H1 (cell line): ENCODE data around the gene CTU1. TPM values are rescaled to one million over a fixed set of nuclear protein-coding genes. Genes with fewer than 3 reads are reported as not detected.

ENCODE experiments used
- CTCF ChIA-PET: fragments of 300-600 bp; sonication (Branson Sonifier 250); formaldehyde crosslinking; loops from one replicate; lab custom pipeline; 2021; ENCODE audit not compliant: partially characterized antibody; lab: Charles Lee
- POLR2A ChIA-PET: fragments of 300-600 bp; sonication (Branson Sonifier 250); formaldehyde crosslinking; loops from one replicate; lab custom pipeline; 2021; ENCODE audit warnings: inconsistent platforms; ENCODE audit not compliant: partially characterized antibody; lab: Charles Lee
- DNase-seq, 2 experiments: peaks; one replicate each; pipeline versions ENCODE4 v3.0.0 to v3.0.0-alpha.2; 2010 to 2022; ENCODE audit warnings: low spot score in 2 of 2, low read depth in 1 of 2, mixed read lengths in 1 of 2
- FAIRE-seq: peaks from 2 replicates; lab custom pipeline; 2011; peaks lifted over from hg19 to GRCh38; lab: Jason Lieb, UNC
- H2AFZ ChIP-seq: 2 replicates; pipeline ENCODE4 v1.8.1; 2012; ENCODE audit warnings: low read length, inconsistent platforms
- H2AK5ac ChIP-seq: 2 replicates; pipeline ENCODE4 v1.6.1; 2013; ENCODE audit warnings: low read depth, low read length
- H2BK120ac ChIP-seq: replicated peaks from 2 replicates; pipeline ENCODE3; 2013; ENCODE audit warnings: low read depth, low read length, inconsistent platforms
- H2BK12ac ChIP-seq: 2 replicates; pipeline ENCODE4 v1.6.1; 2013; ENCODE audit warnings: low read depth, low read length
- H2BK15ac ChIP-seq: 2 replicates; pipeline ENCODE4 v1.6.1; 2013; ENCODE audit warnings: low read length
- H2BK20ac ChIP-seq: 2 replicates; pipeline ENCODE4 v1.6.1; 2013; ENCODE audit warnings: low read length
- H2BK5ac ChIP-seq: 2 replicates; pipeline ENCODE4 v1.6.1; 2013; ENCODE audit warnings: low read depth, low read length
- H3K14ac ChIP-seq: 2 replicates; pipeline ENCODE4 v1.6.1; 2013; ENCODE audit warnings: inconsistent platforms; ENCODE audit not compliant: insufficient read length
- H3K18ac ChIP-seq: 2 replicates; pipeline ENCODE4 v1.6.1; 2013; ENCODE audit warnings: low read length; ENCODE audit errors: extremely low read depth
- H3K23ac ChIP-seq: 2 replicates; pipeline ENCODE4 v1.6.1; 2013; ENCODE audit warnings: inconsistent platforms; ENCODE audit not compliant: insufficient read length
- H3K23me2 ChIP-seq: 2 replicates; pipeline ENCODE4 v1.6.1; 2013; ENCODE audit warnings: low read depth, low read length
- H3K27ac ChIP-seq: 2 replicates; pipeline ENCODE4 v1.6.1; 2011; ENCODE audit warnings: low read depth, low read length, inconsistent platforms
- H3K27me3 ChIP-seq, 4 experiments: replicated peaks in 1 of 4; 1 replicate in 1 of 4; 2 replicates in 3 of 4; pipeline versions ENCODE4 v1.6.1 to v1.8.1; 2011 to 2013; ENCODE audit warnings: low read length in 3 of 4, mild to moderate bottlenecking in 3 of 4, inconsistent platforms in 2 of 4, mixed read lengths in 2 of 4, moderate library complexity in 1 of 4; ENCODE audit not compliant: control insufficient read depth in 3 of 4, insufficient read depth in 3 of 4; ENCODE audit errors: extremely low read depth in 1 of 4
- H3K36me3 ChIP-seq, 4 experiments: 2 replicates each; pipeline versions ENCODE4 v1.6.1 to v1.8.1; 2011 to 2013; ENCODE audit warnings: mild to moderate bottlenecking in 4 of 4, low read length in 3 of 4, moderate library complexity in 2 of 4, control low read depth in 1 of 4, inconsistent platforms in 1 of 4; ENCODE audit not compliant: insufficient read depth in 4 of 4, control insufficient read depth in 2 of 4
- H3K4ac ChIP-seq: replicated peaks from 2 replicates; pipeline ENCODE3; 2013; ENCODE audit warnings: low read length, low read depth, mixed read lengths, inconsistent platforms; ENCODE audit not compliant: insufficient read length
- H3K4me1 ChIP-seq, 4 experiments: replicated peaks in 1 of 4; 1 replicate in 1 of 4; 2 replicates in 3 of 4; pipeline versions ENCODE4 v1.6.1 to v1.8.1; 2011 to 2013; ENCODE audit warnings: low read length in 3 of 4, inconsistent platforms in 2 of 4, mixed read lengths in 1 of 4; ENCODE audit not compliant: insufficient read depth in 4 of 4, control insufficient read depth in 3 of 4
- H3K4me2 ChIP-seq, 2 experiments: 2 replicates each; pipeline versions ENCODE4 v1.6.1 to v1.8.1; 2011 to 2013; ENCODE audit warnings: low read depth in 2 of 2, low read length in 2 of 2, control low read depth in 1 of 2, inconsistent platforms in 1 of 2, mild to moderate bottlenecking in 1 of 2; ENCODE audit not compliant: insufficient read depth in 1 of 2
- H3K4me3 ChIP-seq, 4 experiments: fragments of 200-600, 300-600 bp in 1 of 4; sonication (generic), shearing (Covaris generic), sonication (Bioruptor Twin) in 1 of 4; 2 replicates each; pipeline versions ENCODE4 v1.5.1 to v1.8.1; 2011 to 2016; ENCODE audit warnings: low read length in 4 of 4, low read depth in 3 of 4, control low read depth in 2 of 4, inconsistent platforms in 2 of 4, mild to moderate bottlenecking in 2 of 4, mixed read lengths in 1 of 4, moderate library complexity in 1 of 4; ENCODE audit not compliant: insufficient read depth in 2 of 4; ENCODE audit errors: extremely low read depth in 1 of 4
- H3K56ac ChIP-seq: replicated peaks from 2 replicates; pipeline ENCODE3; 2013; ENCODE audit warnings: low read depth, mild to moderate bottlenecking, mixed read lengths, low read length, inconsistent platforms; ENCODE audit not compliant: insufficient read length
- H3K79me1 ChIP-seq: 2 replicates; pipeline ENCODE4 v1.6.1; 2013; ENCODE audit warnings: low read depth, low read length, control low read depth
- H3K79me2 ChIP-seq, 2 experiments: 2 replicates each; pipeline versions ENCODE4 v1.6.1 to v1.8.1; 2012 to 2013; ENCODE audit warnings: low read length in 2 of 2, mild to moderate bottlenecking in 2 of 2, inconsistent platforms in 1 of 2; ENCODE audit not compliant: insufficient read depth in 2 of 2, control insufficient read depth in 1 of 2
- H3K9ac ChIP-seq, 4 experiments: replicated peaks in 1 of 4; 1 replicate in 1 of 4; 2 replicates in 3 of 4; pipeline versions ENCODE4 v1.6.1 to v1.8.1; 2011 to 2013; ENCODE audit warnings: low read depth in 3 of 4, low read length in 3 of 4, control low read depth in 2 of 4, mild to moderate bottlenecking in 2 of 4, moderate library complexity in 2 of 4, inconsistent platforms in 1 of 4; ENCODE audit errors: extremely low read depth in 1 of 4
- H3K9me3 ChIP-seq, 2 experiments: 2 replicates each; pipeline versions ENCODE4 v1.6.1 to v1.8.1; 2012 to 2013; ENCODE audit warnings: mild to moderate bottlenecking in 2 of 2, moderate library complexity in 2 of 2, control low read depth in 1 of 2, inconsistent platforms in 1 of 2, low read depth in 1 of 2, low read length in 1 of 2, mixed read lengths in 1 of 2; ENCODE audit not compliant: insufficient read depth in 2 of 2
- H4K20me1 ChIP-seq, 2 experiments: replicated peaks in 1 of 2; 2 replicates each; pipeline versions ENCODE3 to v1.8.1; 2011 to 2013; ENCODE audit warnings: inconsistent platforms in 2 of 2, low read length in 2 of 2, mild to moderate bottlenecking in 1 of 2; ENCODE audit not compliant: insufficient read depth in 2 of 2, control insufficient read depth in 1 of 2
- H4K5ac ChIP-seq: 2 replicates; pipeline ENCODE4 v1.6.1; 2013; ENCODE audit warnings: low read length, low read depth, mixed read lengths, inconsistent platforms; ENCODE audit not compliant: insufficient read length
- H4K8ac ChIP-seq: 2 replicates; pipeline ENCODE4 v1.8.0; 2013; ENCODE audit warnings: mild to moderate bottlenecking, moderate library complexity, low read length, inconsistent platforms; ENCODE audit not compliant: insufficient read depth; ENCODE audit errors: extremely low read depth
- H4K91ac ChIP-seq: replicated peaks from 2 replicates; pipeline ENCODE3; 2013; ENCODE audit warnings: low read length, mixed read lengths, inconsistent platforms; ENCODE audit not compliant: insufficient read length
- BACH1 ChIP-seq: IDR thresholded peaks from 2 replicates; pipeline ENCODE4 v1.6.1; 2012; ENCODE audit warnings: low read length, improper control_type of control experiment
- BCL11A ChIP-seq, 2 experiments: IDR thresholded peaks; one replicate each; pipeline ENCODE4 v1.6.1; 2011; ENCODE audit warnings: low read depth in 2 of 2, low read length in 2 of 2, mild to moderate bottlenecking in 2 of 2
- CBX8 ChIP-seq: fragments of 300-800, 300-1000 bp; sonication (generic); IDR thresholded peaks from 2 replicates; pipeline ENCODE4 v1.7.1; 2016; ENCODE audit warnings: low read depth, low read length, borderline replicate concordance
- CREB1 ChIP-seq: IDR thresholded peaks from 2 replicates; pipeline ENCODE4 v1.6.1; 2012; ENCODE audit warnings: inconsistent platforms
- EGR1 ChIP-seq: IDR thresholded peaks from 2 replicates; pipeline ENCODE4 v1.6.1; 2011; ENCODE audit warnings: low read depth, low read length, borderline replicate concordance
- EZH2 ChIP-seq: fragments of 200-600 bp; sonication (generic); IDR thresholded peaks from 2 replicates; pipeline ENCODE4 v1.7.1; 2012; ENCODE audit warnings: low read depth, mild to moderate bottlenecking, moderate library complexity, low read length, inconsistent platforms; ENCODE audit not compliant: severe bottlenecking
- GABPA ChIP-seq: IDR thresholded peaks from 2 replicates; pipeline ENCODE4 v1.6.1; 2011; ENCODE audit warnings: mild to moderate bottlenecking, low read length, moderate library complexity, borderline replicate concordance; ENCODE audit not compliant: insufficient read depth
- HDAC6 ChIP-seq: IDR thresholded peaks from one replicate; pipeline ENCODE4 v1.7.1; 2012; ENCODE audit warnings: low read depth, mild to moderate bottlenecking, inconsistent platforms, low read length, moderate library complexity
- MAFK ChIP-seq: IDR thresholded peaks from 2 replicates; pipeline ENCODE4 v1.6.1; 2012; ENCODE audit warnings: low read depth, mild to moderate bottlenecking, improper control_type of control experiment, low read length
- PHF8 ChIP-seq: fragments of 200-600 bp; sonication (generic); conservative IDR thresholded peaks from 2 replicates; pipeline ENCODE4 v1.7.1; 2012; ENCODE audit warnings: low read depth, mild to moderate bottlenecking, inconsistent platforms, low read length, moderate library complexity
- RNF2 ChIP-seq: fragments of 200-900, 300-1000 bp; sonication (generic); IDR thresholded peaks from 2 replicates; pipeline ENCODE4 v1.7.1; 2016; ENCODE audit warnings: borderline replicate concordance, low read depth, mild to moderate bottlenecking, antibody characterized with exemption, low read length; ENCODE audit not compliant: poor library complexity, severe bottlenecking; ENCODE audit errors: missing control alignments
- SIN3A ChIP-seq, 2 experiments: IDR thresholded peaks in 1 of 2; conservative IDR thresholded peaks in 1 of 2; 2 replicates each; pipeline ENCODE4 v1.6.1; 2011 to 2012; ENCODE audit warnings: low read length in 2 of 2, improper control_type of control experiment in 1 of 2, low read depth in 1 of 2, mild to moderate bottlenecking in 1 of 2
- SIRT6 ChIP-seq: IDR thresholded peaks from one replicate; pipeline ENCODE4 v1.7.1; 2012; ENCODE audit warnings: low read length, inconsistent platforms
- TBP ChIP-seq: IDR thresholded peaks from 2 replicates; pipeline ENCODE4 v1.6.1; 2011; ENCODE audit warnings: low read depth, low read length, improper control_type of control experiment
- TEAD4 ChIP-seq: IDR thresholded peaks from 2 replicates; pipeline ENCODE4 v1.6.1; 2012; ENCODE audit warnings: low read depth, low read length, inconsistent platforms, mixed read lengths
- WGBS, 2 experiments: shearing (Covaris generic) in 1 of 2; methylation state at CpG; one replicate each; pipeline versions ENCODE4 v1.1.6 to v1.1.7; 2013 to 2015; ENCODE audit warnings: low lambda C conversion rate in 2 of 2, mixed read lengths in 2 of 2, inconsistent platforms in 1 of 2, low coverage in 1 of 2, missing lambda C conversion rate in 1 of 2; ENCODE audit not compliant: insufficient replicate concordance in 2 of 2, insufficient coverage in 1 of 2, insufficient read length in 1 of 2; ENCODE audit errors: extremely low coverage in 1 of 2, missing lambda C conversion rate in 1 of 2; 5-methylcytosine and 5-hydroxymethylcytosine counted together
- polyA plus RNA-seq, 7 experiments: library from polyadenylated mRNA; depleted of rRNA in 3 of 7; stranded (reverse) in 5 of 7; unstranded in 2 of 7; fragments of >200 nt in 5 of 7; fragments of 200-250 nt in 2 of 7; gene quantifications; 1 replicate in 5 of 7; 2 replicates in 1 of 7; 4 replicates in 1 of 7; pipeline versions ENCODE4 v1.2.1 to v1.2.3, GENCODE V29; 2011 to 2013; ENCODE audit warnings: missing spikeins in 2 of 7, mixed read lengths in 2 of 7
- total RNA-seq: library from RNA; stranded (reverse); fragmentation: NEBNext Ultra II Directional; extraction: Animal tissue kit (Norgen Biotek cat#: 25700); gene quantifications from 2 replicates; pipeline ENCODE4 v1.2.1, GENCODE V29; 2021

The CTU1 gene
- total and polyA plus RNA-seq, 2 of the 8 experiments (the other 6 are each of a cell fraction or from before 2014, with no cell fraction given) = 4.6 to 7.2 TPM

- Histone ChIP-seq H2AFZ (no peak overlapping the region), H3K23me2 (no peaks in the 10 kb centered on the region), H3K4me3 (no peak overlapping the region), H3K79me1 (no peaks in the 10 kb centered on the region), H2BK15ac (no peak overlapping the region), H2BK20ac (no peak overlapping the region), H2AK5ac (no peak overlapping the region), H4K20me1 (no peaks in the 10 kb centered on the region), H3K4ac (no peak overlapping the region), H3K36me3 (no peaks in the 10 kb centered on the region), H3K14ac (no peak overlapping the region), H3K4me2 (no peak overlapping the region), H3K9me3 (0 out of 4 replicates have a peak, but pooled peaks cover 0 to 2% of the 10 kb centered on the region in 2 experiments), H3K56ac (no peak overlapping the region), H3K27me3 (no peaks in the 10 kb centered on the region), H3K27ac (no peak overlapping the region), H3K9ac (no peak overlapping the region), H3K4me1 (no peaks in the 10 kb centered on the region; a peak in 1 of 7 replicates), H4K5ac (no peak overlapping the region), H3K23ac (no peak overlapping the region), H2BK120ac (no peak overlapping the region), H2BK12ac (no peak overlapping the region), H3K18ac (no peak overlapping the region), H3K79me2 (no peaks in the 10 kb centered on the region), H4K8ac (no peak overlapping the region), H4K91ac (no peak overlapping the region), H2BK5ac (no peak overlapping the region)
- no peak for DNase-seq
- CTCF ChIA-PET = no interaction called here
- 82% methylated on average over 3 of the region's 3 CpGs; no CpG with 5 or more reads in 1 of the 2 experiments for WGBS, 2 experiments
- POLR2A ChIA-PET = no interaction called here
- no peak for FAIRE-seq
- TF ChIP-seq TEAD4 = no peak
- no peak for TF ChIP-seq BCL11A (IDR thresholded peaks at IDR 0.05; ENCODE audit: low read depth in 2 of 2, low read length in 2 of 2)
- TF ChIP-seq GABPA = no peak
- no peak for TF ChIP-seq HDAC6
- no peak for TF ChIP-seq SIN3A (conservative IDR thresholded peaks at IDR 0.05 in 1 of 2, IDR thresholded peaks at IDR 0.05 in 1 of 2; ENCODE audit: low read depth in 1 of 2, low read length in 2 of 2)
- TF ChIP-seq MAFK = no peak
- TF ChIP-seq EZH2 = no peak
- no peak for TF ChIP-seq BACH1
- no peak for TF ChIP-seq RNF2
- TF ChIP-seq EGR1 = no peak
- no peak for TF ChIP-seq PHF8
- TF ChIP-seq CREB1 = no peak
- no peak for TF ChIP-seq SIRT6
- TF ChIP-seq CBX8 = no peak
- no peak for TF ChIP-seq TBP
Observed at GRCh38 chr19:51150627-51151026, 42.4 kb upstream of the CTU1 start.
